Vagina (tissue), 2 donors: ENCODE data around the gene DNM1L. TPM values are rescaled to one million over a fixed set of nuclear protein-coding genes. Genes with fewer than 3 reads are reported as not detected.
"Not testable (repeated sequence)": the region's sequence is repeated elsewhere in the genome, so short reads cannot be mapped to it uniquely, and the experiment has no call there.

Source experiments
- DNase-seq, 2 donors: peaks; one replicate each; pipeline ENCODE4 v3.0.0-alpha.2; 2017; ENCODE audit errors: extremely low spot score in 2 of 2
- H3K27ac ChIP-seq: fragments of 200-600 bp; sonication (generic); one replicate; pipeline ENCODE4 v1.5.1; 2019
- H3K27me3 ChIP-seq: fragments of 200-600 bp; sonication (generic); one replicate; pipeline ENCODE4 v1.5.1; 2019
- H3K36me3 ChIP-seq, 2 donors: fragments of 200-600 bp; sonication (generic); one replicate each; pipeline ENCODE4 v1.5.1; 2017 to 2019
- H3K4me1 ChIP-seq: fragments of 200-600 bp; sonication (generic); one replicate; pipeline ENCODE4 v1.5.1; 2019
- H3K4me3 ChIP-seq, 2 donors: fragments of 200-600 bp; sonication (generic); 1 replicate in 1 of 2; 2 replicates in 1 of 2; pipeline ENCODE4 v1.5.1; 2016 to 2019
- H3K9me3 ChIP-seq: fragments of 200-600 bp; sonication (generic); one replicate; pipeline ENCODE4 v1.5.1; 2019
- CTCF ChIP-seq, 3 experiments: fragments of 450-650 bp in 2 of 3; fragments of 200-600 bp in 1 of 3; sonication (generic) in 1 of 3; IDR thresholded peaks; one replicate each; pipeline ENCODE4 v1.5.1; 2017 to 2019; ENCODE audit warnings: antibody characterized with exemption in 3 of 3, mild to moderate bottlenecking in 2 of 3, moderate library complexity in 2 of 3
- POLR2A ChIP-seq, 2 donors: fragments of 450-650 bp; IDR thresholded peaks; one replicate each; pipeline ENCODE4 v1.6.1; 2017; ENCODE audit warnings: antibody characterized with exemption in 2 of 2, mild to moderate bottlenecking in 2 of 2, moderate library complexity in 2 of 2
- POLR2AphosphoS5 ChIP-seq, 2 donors: sonication (generic); formaldehyde crosslinking; IDR thresholded peaks; one replicate each; pipeline ENCODE4 v1.9.0; 2017; ENCODE audit warnings: antibody characterized with exemption in 2 of 2, mild to moderate bottlenecking in 2 of 2, low read depth in 1 of 2; ENCODE audit not compliant: insufficient read depth in 1 of 2
- intact Hi-C: fragments of 100-400 bp; cut with DNase I; formaldehyde crosslinking; loops from one replicate; pipeline ENCODE4 v1.15.1; 2023
- total RNA-seq: library from RNA; depleted of rRNA; stranded (reverse); fragments of >200 nt; gene quantifications from one replicate; pipeline ENCODE4 v1.2.3, GENCODE V29; 2016

Gene DNM1L
- total RNA-seq, 1 donor from 2014 or later, result 81.8 TPM

- H3K36me3 ChIP-seq, result peaks cover 0 to 8% of the 10 kb centered on the region in 2 donors
- H3K27ac ChIP-seq, result no peak overlapping the region
- H3K9me3 ChIP-seq, result no peaks in the 10 kb centered on the region
- no peaks in the 10 kb centered on the region for H3K27me3 ChIP-seq
- TF ChIP-seq CTCF (IDR thresholded peaks at IDR 0.05), result no peak
- H3K4me3 ChIP-seq, result no peak overlapping the region
- DNase-seq, result no peak
- H3K4me1 ChIP-seq, result no peaks in the 10 kb centered on the region
- intact Hi-C loops, result no loop called here
Measured at GRCh38 chr12:32718926-32719325, 39.8 kb downstream of the DNM1L start.

GRCh38 chr12:32725308-32725707 lies 46.2 kb downstream of the DNM1L start:
- DNase-seq, H3K9me3 ChIP-seq, intact Hi-C loops, H3K27me3 ChIP-seq, H3K4me3 ChIP-seq, H3K4me1 ChIP-seq, H3K27ac ChIP-seq: not testable (repeated sequence)
- H3K36me3 ChIP-seq, result peaks cover 0 to 27% of the 10 kb centered on the region in 2 donors

- H3K4me3 ChIP-seq, result no peak overlapping the region
- no peaks in the 10 kb centered on the region for H3K27me3 ChIP-seq
- no peaks in the 10 kb centered on the region for H3K9me3 ChIP-seq
- TF ChIP-seq POLR2A (IDR thresholded peaks at IDR 0.05), result no peak
- no peak for TF ChIP-seq POLR2AphosphoS5 (IDR thresholded peaks at IDR 0.05; ENCODE audit: insufficient read depth in 1 of 2, low read depth in 1 of 2)
- no peak for TF ChIP-seq CTCF (IDR thresholded peaks at IDR 0.05)
- intact Hi-C loops, result no loop called here
- no peak for DNase-seq
- no peak overlapping the region for H3K27ac ChIP-seq
- H3K36me3 ChIP-seq, result peaks cover 0 to 37% of the 10 kb centered on the region in 2 donors
- no peaks in the 10 kb centered on the region for H3K4me1 ChIP-seq
Measured at GRCh38 chr12:32726286-32726685, 47.2 kb downstream of the DNM1L start.

- TF ChIP-seq POLR2A (IDR thresholded peaks at IDR 0.05) (no peak), CTCF (IDR thresholded peaks at IDR 0.05) (no peak), POLR2AphosphoS5 (IDR thresholded peaks at IDR 0.05; ENCODE audit: insufficient read depth in 1 of 2, low read depth in 1 of 2) (no peak)
- H3K4me3 ChIP-seq, result no peak overlapping the region
- H3K27ac ChIP-seq, result no peak overlapping the region
- no peaks in the 10 kb centered on the region for H3K4me1 ChIP-seq
- no peaks in the 10 kb centered on the region for H3K9me3 ChIP-seq
- intact Hi-C loops, result no loop called here
- H3K36me3 ChIP-seq, result peaks cover 0 to 40% of the 10 kb centered on the region in 2 donors
- DNase-seq, result no peak
- H3K27me3 ChIP-seq, result no peaks in the 10 kb centered on the region
Measured at GRCh38 chr12:32727237-32727636, 48.1 kb downstream of the DNM1L start.

GRCh38 chr12:32734952-32735351 lies 55.9 kb downstream of the DNM1L start:
- Histone ChIP-seq H3K27me3 (no peaks in the 10 kb centered on the region), H3K4me3 (no peak overlapping the region), H3K9me3 (no peaks in the 10 kb centered on the region), H3K4me1 (no peaks in the 10 kb centered on the region), H3K36me3 (peaks cover 0 to 47% of the 10 kb centered on the region in 2 donors), H3K27ac (no peak overlapping the region)
- intact Hi-C loops, result no loop called here
- no peak for DNase-seq
- TF ChIP-seq POLR2AphosphoS5 (IDR thresholded peaks at IDR 0.05; ENCODE audit: insufficient read depth in 1 of 2, low read depth in 1 of 2), result no peak
- TF ChIP-seq CTCF (IDR thresholded peaks at IDR 0.05), result no peak
- no peak for TF ChIP-seq POLR2A (IDR thresholded peaks at IDR 0.05)

GRCh38 chr12:32736445-32736844 lies 57.3 kb downstream of the DNM1L start:
- Histone ChIP-seq H3K9me3 (no peaks in the 10 kb centered on the region), H3K27ac (no peak overlapping the region), H3K4me3 (no peak overlapping the region), H3K27me3 (no peaks in the 10 kb centered on the region), H3K4me1 (no peaks in the 10 kb centered on the region), H3K36me3 (peaks cover 0 to 38% of the 10 kb centered on the region in 2 donors)
- no peak for DNase-seq
- TF ChIP-seq POLR2AphosphoS5 (IDR thresholded peaks at IDR 0.05; ENCODE audit: insufficient read depth in 1 of 2, low read depth in 1 of 2) (no peak), CTCF (IDR thresholded peaks at IDR 0.05) (no peak), POLR2A (IDR thresholded peaks at IDR 0.05) (no peak)
- intact Hi-C loops, result no loop called here
